Measurements from ENCODE around the gene PRICKLE3.
"Not testable (repeated sequence)": the region's sequence is repeated elsewhere in the genome, so short reads cannot be mapped to it uniquely, and the experiment has no call there.

DNA sequence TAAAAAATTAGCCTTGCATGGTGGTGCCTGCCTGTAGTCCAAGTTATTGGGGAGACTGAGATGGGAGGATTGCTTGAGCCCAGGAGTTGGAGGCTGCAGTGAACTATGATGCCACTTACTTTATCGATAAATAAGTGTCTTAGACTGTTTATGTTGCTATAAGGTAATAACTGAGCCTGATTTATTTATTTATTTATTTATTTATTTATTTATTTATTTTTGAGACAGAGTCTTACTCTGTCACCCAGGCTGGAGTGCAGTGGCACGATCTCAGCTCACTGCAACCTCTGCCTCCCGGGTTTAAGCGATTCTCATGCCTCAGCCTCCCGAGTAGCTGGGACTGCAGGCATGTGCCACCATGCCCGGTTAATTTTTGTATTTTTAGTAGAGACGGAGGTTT is 53.9 kb downstream of the PRICKLE3 start:
- TF ChIP-seq, protein P1, sequence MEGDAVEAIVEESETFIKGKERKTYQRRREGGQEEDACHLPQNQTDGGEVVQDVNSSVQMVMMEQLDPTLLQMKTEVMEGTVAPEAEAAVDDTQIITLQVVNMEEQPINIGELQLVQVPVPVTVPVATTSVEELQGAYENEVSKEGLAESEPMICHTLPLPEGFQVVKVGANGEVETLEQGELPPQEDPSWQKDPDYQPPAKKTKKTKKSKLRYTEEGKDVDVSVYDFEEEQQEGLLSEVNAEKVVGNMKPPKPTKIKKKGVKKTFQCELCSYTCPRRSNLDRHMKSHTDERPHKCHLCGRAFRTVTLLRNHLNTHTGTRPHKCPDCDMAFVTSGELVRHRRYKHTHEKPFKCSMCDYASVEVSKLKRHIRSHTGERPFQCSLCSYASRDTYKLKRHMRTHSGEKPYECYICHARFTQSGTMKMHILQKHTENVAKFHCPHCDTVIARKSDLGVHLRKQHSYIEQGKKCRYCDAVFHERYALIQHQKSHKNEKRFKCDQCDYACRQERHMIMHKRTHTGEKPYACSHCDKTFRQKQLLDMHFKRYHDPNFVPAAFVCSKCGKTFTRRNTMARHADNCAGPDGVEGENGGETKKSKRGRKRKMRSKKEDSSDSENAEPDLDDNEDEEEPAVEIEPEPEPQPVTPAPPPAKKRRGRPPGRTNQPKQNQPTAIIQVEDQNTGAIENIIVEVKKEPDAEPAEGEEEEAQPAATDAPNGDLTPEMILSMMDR (IDR thresholded peaks at IDR 0.05; ENCODE audit: low read depth, low read length), result not testable (repeated sequence)
- not testable (repeated sequence) for TF ChIP-seq EZH2phosphoT487 (IDR thresholded peaks at IDR 0.05; ENCODE audit: low read depth)

Data from OCI-LY3 (cell line).